GM21360 (cell line): ENCODE results near the gene SMIM32.

Experiments used
- ATAC-seq: cut with Tn5 transposase; IDR thresholded peaks from one replicate; pipeline ENCODE4 v1.9.1; 2021; ENCODE audit warnings: mild to moderate bottlenecking, moderate library complexity; ENCODE audit not compliant: unreplicated experiment

SMIM32 gene

DNA sequence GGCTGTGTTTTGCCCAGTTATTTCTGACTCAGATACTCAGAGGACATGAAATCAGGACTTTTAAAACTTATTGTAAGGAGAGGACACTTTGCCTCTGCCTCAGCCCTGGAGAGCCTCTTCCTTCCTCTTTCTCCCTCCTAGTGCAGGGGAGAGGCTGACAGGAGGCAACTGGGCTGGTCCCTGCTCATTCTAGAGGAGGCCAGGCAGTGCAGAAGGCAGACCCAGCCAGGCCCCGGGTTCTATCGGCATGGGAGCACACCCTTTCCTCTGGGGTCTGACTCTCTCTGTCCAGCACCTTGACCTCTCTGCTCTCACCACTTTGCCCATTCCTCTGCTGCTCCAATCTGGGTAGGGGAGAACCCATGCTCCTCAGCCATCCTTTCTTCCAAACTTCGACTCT, 16.0 kb upstream of the SMIM32 start:
- ATAC-seq: no peak

DNA sequence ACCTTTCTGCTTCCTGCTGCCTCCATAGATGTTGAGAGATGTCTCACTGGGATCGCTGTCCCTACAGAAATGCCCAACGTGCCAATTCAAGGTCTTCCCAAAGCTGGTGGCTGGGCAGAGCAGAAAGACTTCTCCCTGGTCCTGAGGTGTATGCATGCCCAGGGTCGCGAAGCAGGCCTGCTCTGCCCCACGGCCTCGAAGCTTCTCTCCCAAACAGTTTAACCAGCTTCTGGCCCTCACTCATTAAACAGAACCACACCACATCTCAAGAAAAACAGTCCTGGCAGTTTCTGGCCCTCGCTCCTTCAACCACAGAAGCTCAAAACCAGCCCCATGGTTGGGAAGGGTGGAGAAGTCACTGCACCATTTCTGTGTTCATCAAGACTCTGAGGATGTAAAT, 14.7 kb upstream of the SMIM32 start:
- no peak for ATAC-seq

DNA sequence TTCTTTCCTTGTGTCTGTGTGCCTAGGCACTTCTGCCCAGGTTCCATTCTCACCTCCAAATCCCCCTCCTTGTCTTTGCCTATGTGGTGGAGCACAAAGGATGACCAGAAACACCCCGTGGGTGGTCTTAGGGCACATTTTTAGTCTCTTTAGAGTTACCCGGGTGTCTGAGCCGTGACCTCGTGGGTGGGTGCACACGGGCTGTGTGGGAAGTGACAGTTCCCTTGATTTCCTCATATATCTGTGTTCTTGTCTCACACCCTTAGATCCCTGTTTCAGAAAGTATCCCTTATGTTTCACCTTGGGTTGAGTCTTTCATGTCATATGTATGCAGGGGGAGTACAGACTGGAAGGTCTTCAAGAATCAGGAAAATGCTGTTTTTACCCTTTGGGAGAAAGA, 13.4 kb upstream of the SMIM32 start:
- no peak for ATAC-seq

DNA sequence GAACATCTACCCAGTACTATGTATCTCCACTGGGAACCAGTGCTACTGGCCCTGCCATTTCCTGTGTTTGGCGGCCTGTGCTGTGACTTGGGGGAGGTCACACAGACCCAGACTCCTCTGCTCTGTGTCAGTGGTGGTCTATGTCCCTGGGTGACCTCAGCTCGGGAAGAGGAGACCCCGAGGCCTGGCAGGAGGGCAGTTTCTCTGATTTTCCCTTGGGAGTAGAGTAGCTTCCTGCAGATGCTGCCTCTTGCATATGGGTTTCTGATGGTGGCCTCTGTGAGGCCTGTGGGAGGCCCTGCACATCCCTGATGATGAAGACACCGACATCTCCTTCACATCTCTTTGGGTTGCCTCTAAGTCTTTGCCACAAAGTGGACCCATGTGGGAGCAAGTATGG, 13.0 kb upstream of the SMIM32 start:
- no peak for ATAC-seq

DNA sequence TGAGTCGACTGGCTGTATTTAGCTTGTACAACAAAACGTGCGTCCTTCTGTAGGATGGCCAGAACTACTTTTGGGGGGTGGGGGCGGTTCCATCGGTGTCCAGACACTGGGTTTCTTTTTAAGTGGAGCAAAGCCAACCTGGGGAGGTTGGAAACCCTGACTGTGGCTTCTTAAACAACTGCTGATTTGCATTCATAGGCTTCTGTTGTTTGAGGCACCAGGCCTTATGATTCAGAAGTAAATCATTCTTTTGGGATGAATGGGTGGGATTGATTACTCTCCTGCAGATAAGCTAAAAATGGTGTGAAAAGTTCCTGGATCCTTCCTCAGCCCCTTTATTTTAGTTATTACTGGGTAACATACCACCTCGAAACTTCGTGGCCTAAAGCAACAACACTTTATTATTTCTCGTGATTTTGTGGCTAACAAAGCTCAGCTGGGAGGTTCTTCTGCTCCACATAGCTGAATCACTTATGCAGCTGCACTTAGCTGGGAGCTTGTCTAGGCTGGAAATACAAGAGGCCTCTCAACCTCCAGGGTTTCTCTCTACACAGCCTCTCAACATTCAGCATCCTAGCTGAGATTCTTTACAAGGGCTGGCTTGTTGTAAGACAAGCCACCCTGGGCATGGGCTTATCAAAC, 12.2 kb upstream of the SMIM32 start:
- no peak for ATAC-seq

DNA sequence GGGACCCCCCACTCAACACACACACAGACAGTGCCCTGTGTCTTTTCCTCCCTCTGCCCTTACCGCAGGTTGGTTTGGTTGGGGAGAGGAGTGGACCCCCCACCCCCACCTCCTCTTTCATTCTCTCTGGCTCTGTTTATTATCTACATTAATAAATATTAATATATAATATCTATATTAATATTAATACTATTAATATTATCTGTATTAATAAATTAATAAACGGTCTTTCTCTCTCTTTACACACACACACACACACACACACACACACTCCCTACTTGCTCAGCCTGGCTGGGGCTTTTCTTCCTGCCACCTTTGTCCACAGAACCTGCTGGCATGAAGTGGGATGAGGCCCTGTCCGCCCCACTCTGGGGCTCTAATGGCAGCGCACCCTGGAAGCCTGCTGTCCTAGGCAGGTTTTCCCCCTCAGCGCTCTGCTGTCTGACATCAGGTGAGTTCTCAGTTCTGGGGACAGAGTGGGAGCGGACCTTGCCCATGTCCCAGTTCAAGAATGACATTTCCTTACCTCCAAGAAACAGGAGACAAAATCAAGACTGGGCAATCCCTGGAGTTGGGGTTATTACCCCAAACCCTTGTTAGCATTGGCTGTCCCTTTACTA, 10.5 kb upstream of the SMIM32 start:
- ATAC-seq: no peak

DNA sequence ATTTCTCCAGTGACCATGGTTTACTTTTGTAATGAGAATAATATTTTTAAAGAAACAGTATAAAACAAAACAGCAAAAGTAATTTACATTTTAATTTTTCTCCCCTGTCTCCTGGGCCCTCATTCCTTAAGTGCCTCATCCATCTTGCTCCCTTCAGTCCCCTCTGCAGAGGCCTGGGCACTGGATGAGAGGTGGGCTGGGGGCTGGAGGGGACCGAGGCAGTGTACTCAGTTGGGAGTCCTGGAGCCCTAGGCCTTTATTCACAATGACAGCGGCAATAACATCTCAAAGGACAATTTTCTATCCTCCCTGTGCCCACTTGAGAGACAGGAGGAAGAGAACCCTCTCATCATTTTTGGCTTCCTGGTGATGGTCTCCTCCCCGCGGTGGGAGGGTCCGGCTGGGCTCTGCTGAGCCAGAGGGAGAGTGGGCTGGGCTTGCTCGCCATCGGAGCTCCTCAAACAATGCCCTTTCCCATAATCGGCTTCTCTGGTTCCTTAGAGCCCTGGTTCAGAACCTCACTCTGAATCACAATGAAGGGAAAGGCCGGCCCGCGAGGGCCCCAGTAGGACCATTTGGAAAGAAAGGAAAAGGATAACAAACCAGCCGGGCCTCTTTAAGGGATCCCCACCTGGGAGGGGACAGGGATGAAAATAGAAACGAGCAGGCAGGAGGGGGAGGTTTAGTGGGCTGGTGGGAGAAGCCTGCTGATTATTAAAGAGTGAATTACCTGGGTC, 9.7 kb upstream of the SMIM32 start:
- no peak for ATAC-seq

DNA sequence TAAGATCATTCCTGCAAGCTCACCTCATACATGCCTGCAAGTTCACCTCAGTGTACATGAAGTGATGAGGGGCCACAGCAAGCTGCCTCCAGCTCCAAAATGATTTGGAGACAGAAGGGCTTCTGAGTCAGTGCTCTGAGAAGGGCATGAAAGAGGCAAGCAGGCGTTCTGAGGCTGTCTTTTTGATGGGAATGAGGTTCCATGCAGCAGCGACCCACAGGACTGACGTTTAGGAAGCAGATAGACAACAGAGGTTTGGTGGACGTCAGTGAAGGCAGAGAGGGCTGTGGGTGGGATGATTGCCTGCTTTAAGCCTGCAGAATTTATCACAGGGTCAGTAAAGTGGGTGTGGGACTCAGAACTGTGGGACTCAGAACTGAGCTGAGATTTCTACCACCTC, 8.9 kb upstream of the SMIM32 start:
- ATAC-seq: no peak

DNA sequence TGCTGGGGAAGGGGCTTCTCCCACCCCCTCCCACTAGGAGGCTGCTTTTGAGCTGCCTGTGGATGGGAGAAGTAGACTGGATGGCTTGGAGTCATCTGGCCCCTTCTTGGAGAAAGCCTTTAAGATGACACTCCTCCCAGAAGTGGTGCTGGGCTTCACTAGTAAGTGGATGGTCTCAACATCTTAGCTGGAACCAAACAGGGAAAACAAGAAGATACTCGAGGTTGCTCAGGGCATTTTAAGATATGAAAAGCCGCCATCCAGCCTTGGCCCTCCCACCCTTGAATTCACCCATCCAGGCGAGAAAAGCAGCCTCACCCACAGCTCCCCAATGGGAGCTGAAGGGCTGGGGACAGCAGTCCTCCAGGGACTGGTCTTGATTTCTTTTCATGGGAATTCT, 7.8 kb upstream of the SMIM32 start:
- ATAC-seq: no peak

DNA sequence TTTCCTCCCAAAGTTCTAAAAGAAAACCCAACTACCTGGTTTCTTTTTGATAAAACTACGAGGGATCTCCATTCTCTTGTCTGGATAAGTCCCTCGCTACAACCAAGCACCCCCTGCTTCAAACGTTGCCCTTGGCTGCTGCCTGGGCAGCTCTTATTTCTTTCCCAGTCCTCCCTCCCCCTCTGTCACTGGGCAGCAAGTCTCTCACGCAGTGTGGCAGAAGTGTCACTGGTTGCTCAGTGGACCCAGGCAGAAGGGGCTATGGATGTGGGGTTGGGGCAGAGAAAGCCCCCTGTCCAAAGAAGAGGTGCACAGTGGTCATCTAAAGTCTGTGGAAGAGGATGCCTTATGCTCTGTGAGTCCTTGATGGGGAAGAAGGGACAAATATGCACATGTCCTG, 7.2 kb upstream of the SMIM32 start:
- ATAC-seq: no peak

DNA sequence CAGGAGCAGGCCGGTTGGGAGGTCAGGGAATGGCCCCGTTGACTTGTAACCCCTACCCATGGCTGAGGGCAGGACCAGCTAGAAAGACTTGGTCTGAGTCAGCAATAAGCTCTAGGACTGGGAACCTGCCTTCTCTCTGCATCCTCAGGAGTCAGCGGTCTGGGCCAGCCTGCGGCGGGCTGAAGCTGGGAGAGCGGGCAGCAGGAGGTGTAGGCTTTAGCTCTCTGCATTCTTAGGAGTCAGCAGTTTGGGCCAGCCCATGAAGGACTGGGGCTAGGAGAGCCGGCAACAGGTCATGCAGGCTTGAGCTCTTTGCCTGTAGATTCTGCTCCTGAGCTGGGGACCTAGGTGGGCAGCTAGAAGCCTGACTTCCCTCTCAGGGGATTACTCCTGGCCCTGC, 6.4 kb upstream of the SMIM32 start:
- no peak for ATAC-seq

DNA sequence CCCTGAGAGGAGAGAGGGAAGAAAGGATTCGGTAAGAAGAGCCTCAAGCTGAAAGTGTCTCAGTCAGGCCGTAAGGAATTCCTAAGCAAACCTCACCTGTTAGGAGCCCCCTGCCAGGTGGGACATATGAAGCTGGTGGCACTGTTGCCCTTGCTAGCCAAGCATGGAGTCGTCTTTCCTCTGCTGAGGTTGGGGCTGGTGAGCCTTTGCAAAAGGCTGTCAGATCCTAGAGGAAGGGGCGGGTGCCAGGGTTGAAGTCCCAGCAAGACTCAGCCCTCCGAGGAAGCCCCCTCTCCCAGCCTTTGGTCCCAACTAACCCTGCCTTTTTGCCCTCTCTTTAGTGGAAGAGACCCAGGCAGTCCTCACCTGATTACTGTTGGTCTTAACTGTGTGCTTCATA, 5.5 kb upstream of the SMIM32 start:
- no peak for ATAC-seq

DNA sequence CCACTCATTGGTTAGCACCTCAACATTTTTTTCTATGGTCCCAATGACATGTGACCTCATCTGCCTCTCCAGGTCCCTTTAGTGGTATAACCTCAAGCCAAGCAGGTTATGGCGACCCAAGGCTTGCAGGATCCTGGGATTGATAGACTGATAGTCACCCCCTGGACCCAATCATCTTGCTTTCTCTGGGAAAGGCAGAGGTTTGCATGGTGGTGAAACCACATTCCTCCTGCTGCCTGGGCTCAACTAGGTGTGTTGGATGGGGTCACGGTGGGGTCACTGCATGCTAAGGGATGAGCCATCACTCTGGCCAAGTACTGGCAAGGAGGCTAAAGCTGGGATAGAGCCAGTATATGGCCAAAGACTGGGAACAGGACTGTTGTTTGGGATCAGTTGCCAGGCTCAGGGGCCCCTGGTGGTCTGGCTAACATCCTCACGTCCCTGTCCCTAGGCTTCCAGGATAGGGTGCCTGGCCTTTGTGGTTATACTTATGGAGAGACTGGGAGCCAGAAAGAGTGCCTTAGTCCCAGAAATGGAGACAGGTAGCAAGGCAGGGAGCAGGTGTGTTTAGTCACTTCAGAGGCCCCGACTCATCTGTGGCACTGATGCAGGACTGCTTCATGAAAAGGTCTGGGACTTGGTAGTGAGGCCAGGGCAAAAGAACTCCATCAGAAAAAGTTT, 4.6 kb upstream of the SMIM32 start:
- ATAC-seq: no peak

DNA sequence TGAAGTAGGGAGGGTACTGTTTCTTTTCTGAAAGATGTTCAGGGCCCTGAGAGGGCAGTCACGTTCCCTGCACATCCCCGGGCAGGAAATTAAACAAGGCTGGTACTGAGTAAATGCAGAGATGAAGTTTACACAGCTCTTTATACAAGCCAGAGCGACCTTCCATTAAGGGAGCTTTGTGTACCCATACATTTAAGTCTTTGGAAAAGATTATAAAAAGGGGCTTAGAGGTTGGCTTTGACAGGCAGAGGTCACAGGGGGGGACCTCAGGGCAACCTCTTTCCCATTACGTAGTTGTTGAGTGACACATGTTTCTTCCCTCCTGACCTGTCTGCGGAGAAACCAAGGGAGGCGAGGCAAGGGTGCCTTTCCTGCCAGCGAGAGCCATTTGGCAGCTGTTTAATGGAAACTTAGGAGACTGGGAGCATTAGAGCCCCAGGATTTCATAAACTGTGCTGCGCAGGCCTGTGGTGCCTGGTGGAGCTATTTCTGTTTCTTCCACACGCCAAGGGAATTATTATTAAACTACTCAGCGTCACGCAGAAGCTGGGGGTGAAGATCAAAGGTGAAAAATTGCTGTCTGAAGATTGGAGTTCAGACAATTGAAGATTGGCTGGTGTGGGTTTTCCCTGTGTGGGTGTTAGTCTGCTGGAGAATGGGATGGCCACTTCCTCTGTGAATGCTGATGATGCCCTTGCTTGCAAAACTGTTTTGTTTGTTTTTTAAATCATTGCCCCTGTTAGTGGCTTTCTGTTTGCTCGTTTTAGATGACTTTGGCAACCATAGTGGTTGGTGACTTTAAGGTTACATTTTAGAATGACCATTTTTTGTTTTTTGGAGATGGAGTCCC, 3.2 kb upstream of the SMIM32 start:
- no peak for ATAC-seq

DNA sequence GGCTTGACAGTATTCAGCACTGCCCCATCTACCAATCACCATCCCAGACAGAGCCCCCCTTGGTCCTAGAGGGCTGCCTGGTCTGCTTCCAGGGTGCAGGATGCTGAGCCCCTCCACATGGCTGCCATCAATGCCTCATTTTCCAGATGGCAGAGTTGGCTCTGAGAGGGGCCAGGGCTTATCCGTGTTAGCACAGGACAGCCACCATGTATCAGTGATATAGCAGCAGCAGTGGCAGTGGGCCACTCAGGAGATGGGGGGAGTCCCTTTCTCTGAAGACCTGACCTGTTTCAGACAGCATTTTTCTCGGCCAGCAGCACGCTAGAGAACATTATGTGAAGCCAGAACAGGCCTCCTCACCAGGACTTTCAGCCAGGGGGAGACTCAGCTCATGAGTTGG, 1.6 kb upstream of the SMIM32 start:
- ATAC-seq: no peak

DNA sequence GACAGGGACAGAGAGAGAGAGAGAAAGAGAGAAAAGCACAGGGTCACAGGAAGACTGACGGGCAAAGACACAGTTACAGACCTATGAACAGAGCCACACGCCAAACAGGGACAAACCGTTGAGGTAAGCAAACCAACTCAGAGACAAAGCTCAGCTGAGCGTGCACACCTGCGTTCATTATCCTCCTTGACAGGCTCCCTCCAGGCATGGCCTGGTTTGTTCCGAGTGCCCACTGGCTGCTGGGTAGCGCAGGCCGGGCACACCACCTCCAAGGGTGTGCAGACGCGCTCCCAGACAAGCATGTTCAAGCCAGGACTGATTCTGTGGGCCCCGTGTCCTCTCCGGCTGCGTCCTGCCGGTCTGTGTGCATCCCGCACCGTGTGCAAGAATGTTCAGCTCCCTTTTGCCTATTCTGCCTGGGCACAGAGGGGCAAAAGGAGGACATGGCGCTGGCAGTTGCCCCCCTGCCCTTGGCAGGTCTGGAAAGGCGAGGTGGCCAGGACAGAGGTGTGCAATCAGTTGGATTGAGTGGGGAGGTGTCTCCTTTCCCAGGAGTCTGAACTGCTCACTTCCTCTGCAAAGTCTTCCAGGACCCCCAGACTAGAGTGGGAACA, 467 bp upstream of the SMIM32 start:
- ATAC-seq: no peak

DNA sequence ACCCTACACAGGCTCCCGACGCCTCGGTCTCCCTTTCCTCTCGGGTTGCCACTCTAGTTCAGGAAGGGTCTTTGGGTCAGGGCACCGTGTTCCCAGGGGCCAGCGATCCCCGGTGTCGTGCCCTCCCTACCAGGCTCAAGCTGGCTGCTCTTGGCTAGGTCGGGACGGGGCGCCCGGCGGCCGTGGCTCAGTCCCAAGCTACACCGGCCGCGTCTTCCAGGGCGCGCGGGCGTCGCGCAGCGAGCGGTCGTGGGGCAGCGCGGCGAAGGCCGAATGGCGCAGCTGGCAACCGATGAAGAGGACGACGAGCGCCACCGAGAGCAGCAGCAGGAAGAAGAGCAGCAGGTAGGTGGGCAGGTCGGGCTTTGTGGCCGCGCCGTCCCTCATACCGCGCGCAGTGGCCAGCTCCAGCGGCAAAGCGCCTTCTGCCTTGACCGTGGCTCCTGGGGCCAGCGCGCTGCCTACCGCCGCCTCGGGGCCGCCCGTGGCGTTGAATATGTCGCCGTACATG, 892 bp downstream of the SMIM32 start:
- ATAC-seq: no peak

DNA sequence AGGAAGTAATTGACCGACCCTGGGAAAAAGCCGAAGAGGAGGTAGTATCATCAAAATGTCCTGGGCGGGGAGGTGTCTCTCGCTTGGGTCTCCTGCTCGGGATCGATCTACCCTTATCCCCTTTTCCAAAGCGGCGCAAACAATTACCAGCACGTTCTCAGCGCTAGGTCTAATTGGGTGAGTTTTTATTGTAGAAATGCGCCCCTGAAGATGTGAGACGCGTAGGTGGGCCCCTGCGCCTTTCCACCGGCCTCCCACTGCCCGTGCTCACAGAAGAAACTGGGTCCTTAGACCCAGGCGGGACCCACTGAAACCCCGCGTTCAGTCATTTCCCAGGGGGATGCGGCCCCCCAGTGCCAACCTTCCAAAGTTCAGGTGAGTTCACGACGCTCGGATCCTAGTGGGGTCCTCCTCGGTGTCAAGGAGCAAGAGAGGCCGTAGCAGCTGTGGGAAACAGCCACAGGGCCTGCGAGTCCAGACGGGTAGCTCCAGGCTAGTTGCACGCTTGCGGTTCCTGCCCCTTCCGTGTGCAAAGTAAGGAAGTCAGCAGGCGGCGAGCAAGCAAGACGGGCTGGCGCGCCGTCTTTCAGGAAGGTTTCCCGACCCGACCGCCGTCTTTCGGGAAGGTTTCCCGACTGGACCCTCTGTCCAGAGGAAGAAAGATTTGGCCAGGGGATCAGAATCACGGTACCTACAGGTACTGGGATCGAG, 1.5 kb downstream of the SMIM32 start:
- ATAC-seq: no peak

DNA sequence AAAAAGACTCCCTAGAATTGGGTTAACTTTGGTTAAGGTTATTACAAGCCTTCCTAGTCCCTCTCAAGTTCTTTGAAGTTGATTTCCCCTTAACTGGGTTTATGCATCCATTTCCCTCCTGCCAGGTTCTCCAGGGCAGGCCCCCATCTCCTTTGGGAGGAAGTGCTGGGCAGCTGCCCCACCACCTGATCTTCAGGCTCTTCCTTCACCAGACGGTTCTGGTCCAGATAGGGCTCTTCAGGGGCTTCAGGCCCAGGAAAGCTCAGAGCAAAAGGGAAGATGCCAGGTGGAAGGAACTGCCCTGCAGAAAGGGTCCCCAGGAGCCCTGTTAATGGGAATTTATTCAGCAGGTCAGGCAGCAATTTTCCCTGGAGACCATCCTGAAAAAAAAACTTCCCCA, 2.1 kb downstream of the SMIM32 start:
- no peak for ATAC-seq
